ENCODE measurements around the gene CHURC1. TPM values are rescaled to one million over a fixed set of nuclear protein-coding genes. Genes with fewer than 3 reads are reported as not detected.
"Not testable (repeated sequence)": the region's sequence is repeated elsewhere in the genome, so short reads cannot be mapped to it uniquely, and the experiment has no call there.

Gene CHURC1
- total and polyA plus RNA-seq, 2 donors from 2014 or later, result 41.0 to 70.4 TPM

- no peaks in the 10 kb centered on the region for H3K9me3 ChIP-seq (ENCODE audit: control insufficient read depth in 2 of 3, insufficient read depth in 1 of 3, low read length in 3 of 3)
- FAIRE-seq, result no peak
- no peak overlapping the region for H3K4me3 ChIP-seq (ENCODE audit: low read length in 3 of 3)
- H3K4me1 ChIP-seq (ENCODE audit: control insufficient read depth in 2 of 3, insufficient read depth in 2 of 3, low read depth in 1 of 3, low read length in 3 of 3), result no peaks in the 10 kb centered on the region
- DNase-seq, result no peak
- no peaks in the 10 kb centered on the region for H3K36me3 ChIP-seq (ENCODE audit: control insufficient read depth in 2 of 3, insufficient read depth in 3 of 3, low read length in 3 of 3)
- H3K27me3 ChIP-seq (ENCODE audit: control insufficient read depth, insufficient read depth, low read length), result no peaks in the 10 kb centered on the region
- no peak for TF ChIP-seq CTCF (IDR thresholded peaks at IDR 0.05; ENCODE audit: borderline replicate concordance, extremely low read depth, insufficient read depth)
- no peak overlapping the region for H3K27ac ChIP-seq (ENCODE audit: low read depth in 2 of 2, low read length in 2 of 2)
- no peak overlapping the region for H3K9ac ChIP-seq (ENCODE audit: low read length in 3 of 3)
- intact Hi-C loops (cut with DNase I), result no loop called here
These were observed 14.3 kb upstream of the CHURC1 start for GRCh38 chr14:64899958-64900357.

GRCh38 chr14:64906022-64906421 is 8.2 kb upstream of the CHURC1 start:
- Histone ChIP-seq H3K9me3 (ENCODE audit: control insufficient read depth in 2 of 3, insufficient read depth in 1 of 3, low read length in 3 of 3) (no peaks in the 10 kb centered on the region), H3K4me1 (ENCODE audit: control insufficient read depth in 2 of 3, insufficient read depth in 2 of 3, low read depth in 1 of 3, low read length in 3 of 3) (no peaks in the 10 kb centered on the region), H3K27me3 (ENCODE audit: control insufficient read depth, insufficient read depth, low read length) (no peaks in the 10 kb centered on the region), H3K36me3 (ENCODE audit: control insufficient read depth in 2 of 3, insufficient read depth in 3 of 3, low read length in 3 of 3) (no peaks in the 10 kb centered on the region), H3K27ac (ENCODE audit: low read depth in 2 of 2, low read length in 2 of 2) (no peak overlapping the region), H3K9ac (ENCODE audit: low read length in 3 of 3) (no peak overlapping the region), H3K4me3 (ENCODE audit: low read length in 3 of 3) (no peak overlapping the region)
- FAIRE-seq (no peak), DNase-seq (no peak)
- TF ChIP-seq CTCF (IDR thresholded peaks at IDR 0.05; ENCODE audit: borderline replicate concordance, extremely low read depth, insufficient read depth), result no peak
- intact Hi-C loops (cut with DNase I), result no loop called here

GRCh38 chr14:64910847-64911495 is 3.3 kb upstream of the CHURC1 start:
- peaks cover 0 to 10% (median 9%) of the 10 kb centered on the region in 3 donors for H3K4me1 ChIP-seq (ENCODE audit: control insufficient read depth in 2 of 3, insufficient read depth in 2 of 3, low read depth in 1 of 3, low read length in 3 of 3)
- H3K9me3 ChIP-seq (ENCODE audit: control insufficient read depth in 2 of 3, insufficient read depth in 1 of 3, low read length in 3 of 3), result no peaks in the 10 kb centered on the region
- no peak overlapping the region for H3K9ac ChIP-seq (ENCODE audit: low read length in 3 of 3)
- H3K27ac ChIP-seq (ENCODE audit: low read depth in 2 of 2, low read length in 2 of 2), result no peak overlapping the region
- intact Hi-C loops (cut with DNase I), result no loop called here
- peak; percentile 30 for TF ChIP-seq CTCF (IDR thresholded peaks at IDR 0.05; ENCODE audit: borderline replicate concordance, extremely low read depth, insufficient read depth)
- H3K27me3 ChIP-seq (ENCODE audit: control insufficient read depth, insufficient read depth, low read length), result no peaks in the 10 kb centered on the region
- no peak overlapping the region for H3K4me3 ChIP-seq (ENCODE audit: low read length in 3 of 3)
- peak in 2 of 5 donors; percentile 14 to 19 for DNase-seq
- FAIRE-seq, result no peak
- H3K36me3 ChIP-seq (ENCODE audit: control insufficient read depth in 2 of 3, insufficient read depth in 3 of 3, low read length in 3 of 3), result no peaks in the 10 kb centered on the region

- H3K4me1 ChIP-seq (ENCODE audit: control insufficient read depth in 2 of 3, insufficient read depth in 2 of 3, low read depth in 1 of 3, low read length in 3 of 3), result peaks cover 0 to 11% (median 9%) of the 10 kb centered on the region in 3 donors
- H3K4me3 ChIP-seq (ENCODE audit: low read length in 3 of 3), result no peak overlapping the region
- H3K36me3 ChIP-seq (ENCODE audit: control insufficient read depth in 2 of 3, insufficient read depth in 3 of 3, low read length in 3 of 3), result no peaks in the 10 kb centered on the region
- H3K27me3 ChIP-seq (ENCODE audit: control insufficient read depth, insufficient read depth, low read length), result no peaks in the 10 kb centered on the region
- intact Hi-C loops (cut with DNase I), result no loop called here
- no peak for DNase-seq
- FAIRE-seq, result no peak
- no peak overlapping the region for H3K27ac ChIP-seq (ENCODE audit: low read depth in 2 of 2, low read length in 2 of 2)
- no peak overlapping the region for H3K9ac ChIP-seq (ENCODE audit: low read length in 3 of 3)
- H3K9me3 ChIP-seq (ENCODE audit: control insufficient read depth in 2 of 3, insufficient read depth in 1 of 3, low read length in 3 of 3), result no peaks in the 10 kb centered on the region
- no peak for TF ChIP-seq CTCF (IDR thresholded peaks at IDR 0.05; ENCODE audit: borderline replicate concordance, extremely low read depth, insufficient read depth)
These were observed 2.0 kb upstream of the CHURC1 start for GRCh38 chr14:64912261-64912660.

- H3K27me3 ChIP-seq (ENCODE audit: control insufficient read depth, insufficient read depth, low read length); DNase-seq; H3K36me3 ChIP-seq (ENCODE audit: control insufficient read depth in 2 of 3, insufficient read depth in 3 of 3, low read length in 3 of 3); intact Hi-C loops (cut with DNase I); H3K9ac ChIP-seq (ENCODE audit: low read length in 3 of 3); FAIRE-seq; H3K9me3 ChIP-seq (ENCODE audit: control insufficient read depth in 2 of 3, insufficient read depth in 1 of 3, low read length in 3 of 3); H3K27ac ChIP-seq (ENCODE audit: low read depth in 2 of 2, low read length in 2 of 2): not testable (repeated sequence)
- peak overlapping the region in 2 of 3 donors; percentile 90 to 91 for H3K4me3 ChIP-seq (ENCODE audit: low read length in 3 of 3)
- peaks cover 0 to 14% (median 9%) of the 10 kb centered on the region in 3 donors for H3K4me1 ChIP-seq (ENCODE audit: control insufficient read depth in 2 of 3, insufficient read depth in 2 of 3, low read depth in 1 of 3, low read length in 3 of 3)
These were observed 778 bp upstream of the CHURC1 start for GRCh38 chr14:64913477-64913876.

All from kidney (tissue), 14 donors.